ENCODE data around the gene THSD4.

DNA sequence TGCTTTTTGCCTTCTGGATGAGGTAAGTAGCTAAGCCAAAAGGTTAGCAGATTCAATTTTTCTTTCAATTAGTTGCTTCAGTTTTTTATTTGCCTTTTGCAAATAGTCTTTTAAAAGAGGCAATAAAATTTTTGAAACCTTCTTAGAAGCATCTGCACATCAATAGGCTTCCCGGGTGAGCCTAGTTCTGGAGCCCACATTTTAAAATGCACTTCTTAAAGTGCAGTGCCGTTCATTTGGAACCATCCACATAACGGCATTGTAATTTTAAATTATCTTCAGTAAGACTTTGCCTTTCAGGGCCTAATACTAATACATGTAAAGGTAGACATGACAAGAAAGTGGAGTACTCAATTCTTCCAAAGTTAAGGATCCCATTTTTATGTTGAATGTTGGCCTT, 269.2 kb downstream of the THSD4 start:
- TF ChIP-seq, protein P1, sequence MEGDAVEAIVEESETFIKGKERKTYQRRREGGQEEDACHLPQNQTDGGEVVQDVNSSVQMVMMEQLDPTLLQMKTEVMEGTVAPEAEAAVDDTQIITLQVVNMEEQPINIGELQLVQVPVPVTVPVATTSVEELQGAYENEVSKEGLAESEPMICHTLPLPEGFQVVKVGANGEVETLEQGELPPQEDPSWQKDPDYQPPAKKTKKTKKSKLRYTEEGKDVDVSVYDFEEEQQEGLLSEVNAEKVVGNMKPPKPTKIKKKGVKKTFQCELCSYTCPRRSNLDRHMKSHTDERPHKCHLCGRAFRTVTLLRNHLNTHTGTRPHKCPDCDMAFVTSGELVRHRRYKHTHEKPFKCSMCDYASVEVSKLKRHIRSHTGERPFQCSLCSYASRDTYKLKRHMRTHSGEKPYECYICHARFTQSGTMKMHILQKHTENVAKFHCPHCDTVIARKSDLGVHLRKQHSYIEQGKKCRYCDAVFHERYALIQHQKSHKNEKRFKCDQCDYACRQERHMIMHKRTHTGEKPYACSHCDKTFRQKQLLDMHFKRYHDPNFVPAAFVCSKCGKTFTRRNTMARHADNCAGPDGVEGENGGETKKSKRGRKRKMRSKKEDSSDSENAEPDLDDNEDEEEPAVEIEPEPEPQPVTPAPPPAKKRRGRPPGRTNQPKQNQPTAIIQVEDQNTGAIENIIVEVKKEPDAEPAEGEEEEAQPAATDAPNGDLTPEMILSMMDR (IDR thresholded peaks at IDR 0.05 in 2 of 3, conservative IDR thresholded peaks at IDR 0.05 in 1 of 3; ENCODE audit: insufficient read depth in 2 of 3, low read depth in 1 of 3, low read length in 3 of 3) = no peak
- TF ChIP-seq PREB (CRISPR knock-in tag; IDR thresholded peaks at IDR 0.05) (no peak), YY1 (IDR thresholded peaks at IDR 0.05; ENCODE audit: borderline replicate concordance in 1 of 3, control insufficient read depth in 1 of 3, extremely low read depth in 1 of 3, insufficient read depth in 3 of 3, insufficient read length in 1 of 3, insufficient replicate concordance in 2 of 3, low read depth in 1 of 3, low read length in 2 of 3) (no peak), SREBF2 (CRISPR knock-in tag; IDR thresholded peaks at IDR 0.05) (no peak), POLR2A (conservative IDR thresholded peaks at IDR 0.05) (no peak), EWSR1 (IDR thresholded peaks at IDR 0.05; ENCODE audit: borderline replicate concordance, low read depth, partially characterized antibody) (no peak), POLR2AphosphoS5 (IDR thresholded peaks at IDR 0.05; ENCODE audit: control insufficient read depth, insufficient read depth, low read depth, low read length) (no peak)
